ENCODE results near the gene DCTPP1.

Gene DCTPP1

DNA sequence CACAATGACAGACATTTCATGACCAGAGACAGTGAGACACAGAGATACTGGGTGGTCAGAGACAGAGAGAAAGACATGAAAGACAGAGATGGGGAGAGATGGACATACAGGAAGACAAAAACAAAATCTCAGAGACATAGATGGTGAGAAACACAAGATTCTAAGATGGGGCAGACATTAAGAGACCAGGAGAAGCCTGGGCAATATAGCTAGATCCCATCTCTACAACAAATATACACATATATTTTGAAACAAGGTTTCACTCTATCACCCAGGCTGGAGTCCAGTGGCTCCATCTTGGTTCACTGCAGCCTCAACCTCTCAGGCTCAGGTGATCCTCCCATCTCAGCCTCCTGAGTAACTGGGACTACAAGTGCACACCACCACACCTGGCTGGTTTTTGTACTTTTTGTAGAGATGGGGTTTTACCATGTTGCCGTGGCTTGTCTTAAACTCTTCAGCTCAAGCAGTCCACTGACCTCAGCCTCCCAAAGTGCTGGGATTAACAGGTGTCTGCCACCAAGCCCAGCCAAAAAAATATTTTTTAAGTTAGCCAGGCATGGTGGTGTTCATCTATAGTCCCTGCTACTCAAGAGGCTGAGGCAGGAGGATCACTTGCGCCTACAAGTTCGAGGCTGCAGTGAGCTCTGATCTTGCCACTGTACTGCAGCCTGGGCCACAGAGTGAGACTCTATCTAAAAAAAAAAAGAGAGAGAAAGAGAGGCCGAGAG lies 49.6 kb downstream of the DCTPP1 start:
- FAIRE-seq, result no peak

DNA sequence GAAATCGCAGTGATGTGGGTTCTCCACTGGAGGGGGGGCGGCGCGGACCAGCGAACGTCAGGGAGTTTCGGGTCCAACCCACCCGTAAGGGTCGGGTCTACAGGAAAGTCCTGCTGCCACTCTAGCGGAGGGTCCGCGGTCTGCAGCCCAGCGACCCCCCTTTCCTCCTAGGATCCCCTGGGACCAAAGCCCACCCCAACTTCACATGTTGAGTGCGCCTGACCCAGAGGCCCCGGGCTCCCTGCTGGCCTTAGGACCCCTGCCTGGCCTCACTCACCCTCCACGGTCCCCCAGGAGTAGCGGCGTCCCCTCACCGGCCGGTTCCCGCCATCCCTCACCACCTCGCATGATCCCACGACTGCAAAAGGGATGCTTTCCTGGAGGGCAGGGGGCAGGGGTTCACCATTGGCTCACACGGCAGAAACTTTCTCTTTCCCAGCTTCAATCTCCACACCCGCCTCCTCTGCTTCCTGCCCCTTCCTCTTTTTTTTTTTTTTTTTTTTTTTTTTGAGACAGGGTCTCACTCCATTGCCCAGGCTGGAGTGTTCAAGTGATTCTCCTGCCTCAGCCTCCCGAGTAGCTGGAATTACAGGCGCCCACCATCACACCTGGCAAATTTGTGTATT lies 50.6 kb downstream of the DCTPP1 start:
- no peak for FAIRE-seq

DNA sequence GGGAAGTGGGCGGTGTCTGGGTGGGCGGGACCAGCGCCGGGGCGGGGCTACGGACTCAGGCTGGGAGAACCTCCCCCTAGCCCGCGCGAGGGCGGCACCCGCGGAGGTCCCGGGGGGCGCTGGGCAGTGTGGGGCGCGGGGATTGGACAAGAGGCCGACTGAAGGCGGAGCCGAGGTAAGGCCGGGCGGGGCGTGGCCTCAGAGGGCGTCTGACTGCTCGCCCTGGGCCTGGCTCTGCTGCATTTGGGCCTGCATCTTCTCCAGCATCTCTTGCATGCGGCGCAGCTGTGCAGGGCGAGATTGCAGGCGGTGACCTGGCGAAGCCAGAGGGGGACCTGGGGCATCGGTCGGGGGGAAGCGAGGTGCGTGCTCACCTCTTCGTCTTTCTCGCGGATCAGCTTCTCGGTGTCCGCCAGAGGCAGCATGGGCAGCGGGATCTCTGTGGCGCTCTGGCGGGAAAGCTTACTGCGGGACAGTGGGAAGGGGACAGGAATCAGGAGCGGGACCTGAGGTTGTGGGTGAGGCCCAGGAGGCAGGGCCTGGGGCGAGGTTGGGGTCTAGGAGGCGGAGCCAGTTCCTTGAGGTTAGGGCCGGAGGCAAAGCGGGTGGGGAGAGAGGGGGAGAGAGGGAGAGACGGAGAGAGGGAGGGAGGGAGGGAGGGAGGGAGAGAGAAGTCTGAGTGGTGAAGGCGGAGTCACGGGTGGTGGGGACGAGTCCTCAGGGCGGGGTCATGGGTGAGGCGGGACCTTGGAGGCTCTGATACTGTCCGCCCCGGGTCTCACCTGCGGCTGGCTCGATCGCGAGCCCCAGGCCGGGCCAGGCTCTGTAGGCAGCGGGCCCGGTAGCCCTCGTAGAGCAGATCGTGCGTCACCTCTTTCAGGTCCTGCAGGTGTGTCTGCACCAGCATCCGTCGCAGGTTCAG lies 51.3 kb downstream of the DCTPP1 start:
- FAIRE-seq, result peak; percentile 88

DNA sequence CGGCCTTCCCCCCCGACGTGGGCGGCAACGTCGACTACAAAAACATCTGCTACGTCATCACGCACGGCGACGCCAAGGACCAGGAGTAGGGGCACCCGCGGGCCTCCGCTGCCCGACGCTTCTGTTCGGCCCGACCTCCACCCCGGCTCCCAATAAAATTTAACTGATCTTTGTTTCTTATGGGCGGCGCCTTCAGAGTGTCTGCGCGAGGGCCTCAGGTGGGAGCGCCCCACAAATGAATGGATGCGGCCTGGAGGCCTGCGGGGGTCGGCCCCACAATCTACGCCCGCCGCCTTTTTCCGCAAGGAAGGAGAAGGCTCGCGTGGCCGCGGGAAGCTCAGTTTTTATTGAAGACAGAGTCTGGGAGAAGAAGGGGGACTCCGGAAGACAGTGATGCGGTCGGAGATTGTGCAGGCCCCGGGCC lies 52.0 kb downstream of the DCTPP1 start:
- FAIRE-seq, result peak; percentile 89

DNA sequence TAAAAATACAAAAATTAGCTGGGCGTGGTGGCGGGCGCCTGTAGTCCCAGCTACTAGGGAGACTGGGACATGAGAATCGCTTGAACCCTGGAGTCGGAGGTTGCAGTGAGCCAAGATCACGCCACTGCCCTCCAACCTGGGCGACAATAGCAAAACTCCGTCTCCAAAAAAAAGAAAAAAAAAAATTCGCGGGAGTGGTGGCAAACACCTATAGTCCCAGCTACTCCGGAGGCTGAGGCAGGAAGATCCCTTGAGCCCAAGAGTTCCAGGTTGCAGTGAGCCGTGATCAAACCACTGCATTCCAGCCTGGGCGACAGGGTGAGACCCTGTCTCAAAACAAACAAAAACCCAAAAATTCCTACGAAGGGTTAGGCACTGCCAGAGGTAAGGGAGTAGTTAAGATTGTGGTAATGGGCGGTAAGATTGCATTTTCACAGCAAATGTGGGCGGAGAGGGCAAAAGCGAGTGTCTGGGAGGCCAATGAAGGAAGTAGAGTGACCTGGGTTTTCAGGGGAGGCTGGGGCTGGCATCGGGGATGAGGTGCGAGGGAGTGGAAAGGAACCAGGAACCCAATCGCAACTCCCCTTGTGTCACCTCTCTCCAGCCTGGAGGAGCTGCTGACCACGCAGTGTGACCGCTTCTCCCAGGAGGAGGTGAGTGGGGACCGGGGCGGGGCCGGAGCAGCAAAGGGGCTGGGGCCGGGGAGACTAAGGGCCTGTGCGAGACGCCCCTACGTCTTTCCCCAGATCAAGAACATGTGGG lies 52.6 kb downstream of the DCTPP1 start:
- no peak for FAIRE-seq

DNA sequence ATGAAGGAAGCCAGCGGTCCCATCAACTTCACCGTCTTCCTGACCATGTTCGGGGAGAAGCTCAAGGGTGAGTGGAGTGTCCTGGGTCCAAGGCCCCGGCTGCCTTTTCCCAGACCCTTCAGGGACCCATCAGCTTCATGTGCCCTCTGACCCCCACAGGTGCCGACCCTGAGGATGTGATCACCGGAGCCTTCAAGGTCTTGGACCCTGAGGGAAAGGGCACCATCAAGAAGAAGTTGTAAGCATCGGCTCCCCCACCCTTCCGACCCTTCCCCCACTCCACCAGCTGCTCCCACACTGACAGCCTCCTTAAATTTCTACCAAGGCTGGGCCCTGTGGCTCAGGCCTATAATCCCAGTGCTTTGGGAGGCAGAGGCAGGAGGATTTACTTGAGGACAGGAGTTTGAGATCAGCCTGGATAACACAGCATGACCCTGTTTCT lies 53.3 kb downstream of the DCTPP1 start:
- FAIRE-seq, result no peak

DNA sequence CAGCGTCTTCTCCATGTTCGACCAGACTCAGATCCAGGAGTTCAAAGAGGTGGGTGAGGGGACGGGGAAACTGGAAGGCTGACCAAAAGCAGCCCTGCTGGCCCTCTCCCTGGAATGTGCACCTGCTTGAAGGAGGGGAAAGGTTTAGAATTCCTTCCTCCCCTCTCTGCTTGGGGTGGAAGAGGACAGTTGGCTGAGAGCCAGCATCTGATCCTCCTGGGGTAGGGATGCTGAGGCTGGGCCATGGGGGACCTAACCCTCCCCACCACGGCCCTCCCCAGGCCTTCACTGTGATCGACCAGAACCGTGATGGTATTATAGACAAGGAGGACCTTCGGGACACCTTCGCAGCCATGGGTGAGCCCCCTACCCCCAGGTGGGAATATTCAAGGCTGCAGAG lies 54.0 kb downstream of the DCTPP1 start:
- FAIRE-seq, result no peak

DNA sequence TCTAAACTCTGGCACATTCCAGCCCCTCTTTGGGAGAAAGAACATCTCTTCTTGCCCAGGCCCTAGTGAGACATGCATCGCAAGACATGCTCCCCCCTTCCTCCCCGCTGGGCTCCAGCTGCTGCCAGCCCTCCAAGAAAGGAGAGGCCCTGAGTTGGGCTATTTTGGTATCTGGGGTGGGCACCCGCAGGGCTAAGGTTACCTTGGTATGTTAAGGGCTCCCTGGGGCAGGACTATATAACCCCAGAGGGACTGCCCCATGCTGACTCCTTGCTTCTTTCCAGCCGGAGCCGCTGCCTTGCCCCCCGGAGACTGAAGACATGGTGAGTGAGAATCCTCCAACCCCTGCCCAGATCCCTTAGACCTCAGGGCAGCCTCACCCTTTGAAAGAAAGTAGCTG lies 55.3 kb downstream of the DCTPP1 start, which contains the start of gene MYL11:
MYL11 (plus strand) TSS at position 265 of the 400 bp plus-strand sequence; CDS start at position 321, 56 bp downstream.
- FAIRE-seq, result no peak
